ENCODE results near the gene GP2. TPM values are rescaled to one million over a fixed set of nuclear protein-coding genes. Genes with fewer than 3 reads are reported as not detected.
"Not testable (repeated sequence)": the region's sequence is repeated elsewhere in the genome, so short reads cannot be mapped to it uniquely, and the experiment has no call there.

Gene GP2
- total RNA-seq, 2 experiments from 2014 or later = not detected

DNA sequence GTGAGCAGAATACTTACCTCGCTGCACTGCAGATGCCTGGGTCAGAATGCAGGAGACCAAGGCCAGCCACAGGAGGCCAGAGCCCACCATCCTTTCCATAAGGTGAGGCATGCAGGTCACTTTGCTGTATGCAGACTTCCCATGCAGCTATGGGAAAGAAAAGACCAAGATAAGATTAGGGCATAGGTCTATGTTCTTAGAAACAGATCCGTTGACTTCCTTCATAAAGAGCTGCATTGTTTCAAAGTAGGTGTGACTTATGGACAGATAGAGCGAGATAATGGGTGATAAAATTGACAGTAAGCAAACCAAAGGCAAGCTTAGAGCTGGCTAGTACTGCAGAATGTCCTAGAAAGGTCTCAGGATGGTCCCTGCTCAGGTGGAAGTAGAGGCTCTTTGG is 992 bp downstream of the GP2 start:
- H3K4me1 Mint-ChIP-seq (ENCODE audit: low read depth) = no peaks in the 10 kb centered on the region
- CTCF ChIA-PET = no interaction called here
- H3K27me3 Mint-ChIP-seq = no peaks in the 10 kb centered on the region
- no peaks in the 10 kb centered on the region for H3K9me3 Mint-ChIP-seq
- no peaks in the 10 kb centered on the region for H3K36me3 Mint-ChIP-seq (ENCODE audit: low read depth)
- POLR2A ChIA-PET = no interaction called here
- DNase-seq (no peak), ATAC-seq (no peak)
- H3K27ac Mint-ChIP-seq = no peak overlapping the region
- H3K4me3 Mint-ChIP-seq = no peak overlapping the region
- intact Hi-C loops (cut with micrococcal nuclease) = no loop called here
- TF ChIP-seq, protein P1, sequence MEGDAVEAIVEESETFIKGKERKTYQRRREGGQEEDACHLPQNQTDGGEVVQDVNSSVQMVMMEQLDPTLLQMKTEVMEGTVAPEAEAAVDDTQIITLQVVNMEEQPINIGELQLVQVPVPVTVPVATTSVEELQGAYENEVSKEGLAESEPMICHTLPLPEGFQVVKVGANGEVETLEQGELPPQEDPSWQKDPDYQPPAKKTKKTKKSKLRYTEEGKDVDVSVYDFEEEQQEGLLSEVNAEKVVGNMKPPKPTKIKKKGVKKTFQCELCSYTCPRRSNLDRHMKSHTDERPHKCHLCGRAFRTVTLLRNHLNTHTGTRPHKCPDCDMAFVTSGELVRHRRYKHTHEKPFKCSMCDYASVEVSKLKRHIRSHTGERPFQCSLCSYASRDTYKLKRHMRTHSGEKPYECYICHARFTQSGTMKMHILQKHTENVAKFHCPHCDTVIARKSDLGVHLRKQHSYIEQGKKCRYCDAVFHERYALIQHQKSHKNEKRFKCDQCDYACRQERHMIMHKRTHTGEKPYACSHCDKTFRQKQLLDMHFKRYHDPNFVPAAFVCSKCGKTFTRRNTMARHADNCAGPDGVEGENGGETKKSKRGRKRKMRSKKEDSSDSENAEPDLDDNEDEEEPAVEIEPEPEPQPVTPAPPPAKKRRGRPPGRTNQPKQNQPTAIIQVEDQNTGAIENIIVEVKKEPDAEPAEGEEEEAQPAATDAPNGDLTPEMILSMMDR (IDR thresholded peaks at IDR 0.05) = no peak

DNA sequence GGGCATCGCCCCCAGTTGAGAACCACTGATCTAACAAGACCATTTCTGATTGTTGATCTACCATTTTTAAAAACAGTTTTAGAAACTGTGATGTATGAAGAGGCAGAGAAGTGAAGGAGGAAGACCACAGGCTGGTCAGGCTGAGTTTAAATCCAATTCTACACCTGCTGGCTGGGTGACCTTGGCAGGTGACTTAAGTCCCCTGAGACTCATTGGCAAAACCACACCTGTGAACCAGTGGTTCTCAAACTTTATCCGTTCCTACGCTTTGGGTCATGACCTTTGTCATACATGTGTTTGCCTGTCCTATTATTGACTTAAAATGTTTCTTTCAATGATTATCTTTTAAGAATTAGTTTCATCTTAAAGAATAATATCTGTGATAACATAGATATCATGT is 2.3 kb downstream of the GP2 start:
- POLR2A ChIA-PET = no interaction called here
- Mint-ChIP-seq H3K27me3 (no peaks in the 10 kb centered on the region), H3K4me3 (no peak overlapping the region), H3K9me3 (no peaks in the 10 kb centered on the region), H3K4me1 (ENCODE audit: low read depth) (no peaks in the 10 kb centered on the region), H3K36me3 (ENCODE audit: low read depth) (no peaks in the 10 kb centered on the region), H3K27ac (no peak overlapping the region)
- intact Hi-C loops (cut with micrococcal nuclease) = no loop called here
- CTCF ChIA-PET = no interaction called here
- TF ChIP-seq, protein P1 (IDR thresholded peaks at IDR 0.05) = no peak
- DNase-seq (no peak), ATAC-seq (no peak)

DNA sequence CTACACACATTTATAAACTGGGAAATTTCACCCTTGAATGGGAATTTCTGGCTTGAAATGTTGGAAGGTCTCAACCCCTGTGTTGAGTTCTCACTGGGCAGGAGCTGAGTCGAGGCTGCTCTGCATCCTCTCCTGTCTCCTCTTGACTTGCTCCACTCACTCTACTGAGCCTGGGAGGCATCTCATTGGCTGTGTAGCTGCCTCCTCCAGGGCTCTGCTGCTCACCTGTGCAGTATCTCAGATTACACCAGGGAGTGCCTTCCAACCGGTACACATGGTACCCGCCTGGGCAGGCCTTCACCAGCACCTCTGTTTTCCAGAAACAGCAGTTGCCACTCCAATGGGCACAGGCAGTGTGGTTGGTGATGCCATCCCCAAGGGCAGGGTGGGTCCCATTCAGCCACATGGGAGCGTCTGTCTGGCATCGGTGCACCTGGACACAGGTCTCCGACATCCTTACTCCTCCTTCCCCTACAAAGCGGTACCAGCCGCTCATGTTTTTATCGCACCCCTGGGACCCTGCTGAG is 3.7 kb downstream of the GP2 start:
- TF ChIP-seq, protein P1 (IDR thresholded peaks at IDR 0.05) = no peak
- no peaks in the 10 kb centered on the region for H3K36me3 Mint-ChIP-seq (ENCODE audit: low read depth)
- intact Hi-C loops (cut with micrococcal nuclease) = no loop called here
- CTCF ChIA-PET = no interaction called here
- H3K27ac Mint-ChIP-seq = no peak overlapping the region
- ATAC-seq (no peak), DNase-seq (no peak)
- H3K27me3 Mint-ChIP-seq = no peaks in the 10 kb centered on the region
- no peaks in the 10 kb centered on the region for H3K4me1 Mint-ChIP-seq (ENCODE audit: low read depth)
- POLR2A ChIA-PET = interaction anchor here (0.7 to 1.3 kb wide), 2 partner anchors 12 to 15 kb away, joined by 3 to 6 read pairs; no protein-coding TSS in a partner anchor
- H3K4me3 Mint-ChIP-seq = no peak overlapping the region
- H3K9me3 Mint-ChIP-seq = no peaks in the 10 kb centered on the region

DNA sequence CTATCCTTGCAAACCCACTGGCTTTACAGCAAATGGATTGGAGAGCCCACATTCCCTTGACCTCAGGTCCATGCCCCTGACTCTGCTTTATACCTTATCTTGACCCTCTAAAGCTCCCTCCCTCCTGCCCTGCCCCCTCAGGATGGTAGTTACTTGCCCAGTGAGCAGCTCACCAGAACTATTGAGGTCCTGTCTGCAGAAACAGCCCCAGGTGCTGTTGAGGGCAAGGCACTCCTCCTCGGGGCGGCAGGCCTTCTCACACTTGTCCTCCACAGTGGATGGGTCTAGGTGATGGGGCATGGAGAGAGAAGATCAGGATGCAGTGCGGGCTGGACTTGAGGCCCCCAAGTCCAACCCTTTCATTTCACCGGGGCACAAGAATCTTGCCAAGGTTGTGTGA is 4.6 kb downstream of the GP2 start:
- ChIA-PET CTCF (interaction anchor here (1.4 kb wide), 1 partner anchor 63 kb away, joined by 3 read pairs; no protein-coding TSS in a partner anchor), POLR2A (interaction anchor here (1.3 kb wide), 1 partner anchor 11 kb away, joined by 3 read pairs; no protein-coding TSS in a partner anchor)
- DNase-seq (no peak), ATAC-seq (no peak)
- Mint-ChIP-seq H3K27me3 (no peaks in the 10 kb centered on the region), H3K4me3 (no peak overlapping the region), H3K9me3 (no peaks in the 10 kb centered on the region), H3K27ac (no peak overlapping the region), H3K36me3 (ENCODE audit: low read depth) (no peaks in the 10 kb centered on the region), H3K4me1 (ENCODE audit: low read depth) (no peaks in the 10 kb centered on the region)
- intact Hi-C loops (cut with micrococcal nuclease) = no loop called here
- TF ChIP-seq, protein P1 (IDR thresholded peaks at IDR 0.05) = no peak

DNA sequence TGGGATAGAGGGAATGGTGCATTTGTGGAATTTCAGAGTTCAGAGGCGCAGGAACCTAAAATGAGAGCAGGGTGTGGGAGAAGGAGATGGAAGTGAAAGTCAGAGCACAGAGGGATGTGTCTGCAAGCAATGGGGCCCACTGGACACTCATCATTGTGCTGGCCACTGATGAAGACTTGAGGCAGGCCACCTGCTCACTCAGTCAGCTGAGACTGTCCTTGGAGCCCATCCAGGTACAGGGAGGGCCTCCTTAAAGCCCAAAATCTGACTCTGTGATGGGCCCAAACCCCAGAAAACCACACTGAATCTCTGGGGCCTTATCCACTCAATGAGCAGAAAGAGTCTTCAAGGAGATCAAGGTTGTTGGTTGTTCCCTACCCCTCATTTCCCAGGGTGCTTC is 5.6 kb downstream of the GP2 start:
- no peaks in the 10 kb centered on the region for H3K4me1 Mint-ChIP-seq (ENCODE audit: low read depth)
- H3K36me3 Mint-ChIP-seq (ENCODE audit: low read depth) = no peaks in the 10 kb centered on the region
- DNase-seq (no peak), ATAC-seq (no peak)
- H3K27ac Mint-ChIP-seq = no peak overlapping the region
- H3K9me3 Mint-ChIP-seq = no peaks in the 10 kb centered on the region
- peaks cover under 1% of the 10 kb centered on the region for H3K27me3 Mint-ChIP-seq
- H3K4me3 Mint-ChIP-seq = no peak overlapping the region
- POLR2A ChIA-PET = no interaction called here
- intact Hi-C loops (cut with micrococcal nuclease) = no loop called here
- CTCF ChIA-PET = no interaction called here
- TF ChIP-seq, protein P1 (IDR thresholded peaks at IDR 0.05) = no peak

DNA sequence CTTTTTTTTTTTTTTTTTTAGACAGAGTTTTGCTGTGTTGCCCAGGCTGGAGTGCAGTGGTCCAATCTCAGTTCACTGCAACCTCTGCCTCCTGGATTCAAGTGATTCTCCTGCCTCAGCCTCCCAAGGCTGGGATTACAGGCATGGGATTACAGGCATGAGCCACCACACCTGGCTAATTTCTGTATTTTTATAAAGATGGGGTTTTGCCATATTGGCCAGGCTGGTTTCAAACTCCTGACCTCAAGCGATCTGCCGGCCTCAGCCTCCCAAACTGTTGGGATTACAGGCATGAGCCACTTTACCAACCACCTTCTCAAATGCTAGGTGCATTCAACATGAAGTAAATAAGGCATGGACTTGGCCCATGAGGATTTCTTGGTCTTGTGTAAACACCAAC is 6.3 kb downstream of the GP2 start:
- H3K9me3 Mint-ChIP-seq; ATAC-seq; H3K4me1 Mint-ChIP-seq (ENCODE audit: low read depth); H3K4me3 Mint-ChIP-seq; CTCF ChIA-PET; H3K36me3 Mint-ChIP-seq (ENCODE audit: low read depth); POLR2A ChIA-PET; DNase-seq; H3K27ac Mint-ChIP-seq; H3K27me3 Mint-ChIP-seq; intact Hi-C loops (cut with micrococcal nuclease): not testable (repeated sequence)
